Fibroblast of pulmonary artery (primary cell): ENCODE measurements around the gene PIMREG.

ENCODE experiments used
- DNase-seq: peaks from one replicate; pipeline ENCODE4 v3.0.0-alpha.2; 2010; ENCODE audit warnings: low read depth
- H3K4me3 ChIP-seq: replicated peaks from 2 replicates; pipeline ENCODE4 v1.5.1; 2011; ENCODE audit warnings: low read depth, mild to moderate bottlenecking, control low read depth, low read length, moderate library complexity
- CTCF ChIP-seq: IDR thresholded peaks from 2 replicates; pipeline ENCODE4 v1.5.1; 2011; ENCODE audit warnings: mild to moderate bottlenecking, control low read depth, low read length, inconsistent platforms; ENCODE audit errors: missing control alignments

PIMREG gene

DNA sequence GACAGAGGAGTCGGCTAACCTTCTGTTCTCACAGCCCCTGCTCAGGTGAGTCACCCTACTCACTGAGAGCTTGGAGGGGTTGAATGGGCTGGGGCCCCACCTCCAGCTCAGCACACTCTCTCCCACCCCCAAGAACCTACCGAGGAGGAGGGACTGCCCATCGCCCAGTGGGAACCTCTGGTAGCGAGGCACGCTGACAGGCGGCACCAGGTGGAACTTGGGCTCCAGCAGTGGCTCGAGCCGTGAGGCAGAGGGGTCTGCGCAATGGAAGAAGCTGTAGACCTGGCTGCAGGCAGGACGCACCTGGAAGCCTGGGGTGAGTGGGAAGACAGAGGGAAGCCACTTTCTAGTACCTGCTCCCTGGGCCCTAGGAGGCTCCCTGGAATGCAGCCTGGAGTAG, 28.3 kb downstream of the PIMREG start:
- no peak for TF ChIP-seq CTCF
- no peak overlapping the region for H3K4me3 ChIP-seq
- DNase-seq, result no peak

GRCh38 chr17:6473128-6473767, 29.0 kb downstream of the PIMREG start:
- peak; percentile 82 for DNase-seq
- TF ChIP-seq CTCF, result peak; percentile 99
- H3K4me3 ChIP-seq, result no peak overlapping the region

DNA sequence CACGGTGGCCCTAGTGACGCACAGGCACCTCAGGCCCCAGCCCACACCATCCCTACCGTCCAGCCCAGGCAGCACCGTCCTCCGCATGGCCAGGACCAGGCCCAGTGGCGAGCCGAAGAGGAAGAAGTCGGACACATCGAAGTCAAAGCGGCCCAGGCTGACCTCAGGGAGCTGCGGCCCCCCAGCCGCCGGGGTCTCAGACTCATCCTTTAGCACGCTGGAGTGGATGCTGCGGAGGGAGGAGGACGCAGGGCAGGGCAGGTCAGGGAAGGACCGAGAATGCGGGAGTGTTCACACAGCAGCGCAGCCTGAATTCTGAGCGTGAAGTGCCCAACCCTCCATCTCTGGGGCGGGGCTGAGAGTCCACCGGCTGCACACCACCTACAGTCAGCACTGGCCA, 30.1 kb downstream of the PIMREG start:
- H3K4me3 ChIP-seq, result no peak overlapping the region
- no peak for TF ChIP-seq CTCF
- DNase-seq, result no peak

- TF ChIP-seq CTCF, result no peak
- no peak for DNase-seq
- H3K4me3 ChIP-seq, result no peak overlapping the region
These were observed 30.7 kb downstream of the PIMREG start for GRCh38 chr17:6474906-6475305.

DNA sequence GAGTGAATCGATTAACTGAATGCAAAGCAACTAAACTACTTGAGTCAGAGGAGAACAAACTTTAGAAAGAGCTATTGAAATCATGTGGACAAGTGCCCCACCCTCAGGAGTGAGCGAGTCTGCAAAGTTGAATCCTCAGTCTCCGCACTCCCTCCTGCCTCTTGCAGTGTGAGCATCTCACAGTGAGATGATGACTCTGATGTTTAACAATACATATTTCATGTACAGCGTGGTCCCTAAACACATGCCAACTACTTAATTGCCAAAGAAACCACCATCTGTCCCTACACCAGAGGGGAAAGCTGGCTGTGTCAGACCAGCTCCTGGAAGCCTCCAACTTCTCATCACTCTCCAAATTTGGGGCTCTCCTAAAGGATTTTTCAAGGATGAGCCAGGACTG, 31.2 kb downstream of the PIMREG start:
- TF ChIP-seq CTCF, result no peak
- no peak overlapping the region for H3K4me3 ChIP-seq
- no peak for DNase-seq

- no peak for TF ChIP-seq CTCF
- H3K4me3 ChIP-seq, result no peak overlapping the region
- DNase-seq, result no peak
These were observed 32.0 kb downstream of the PIMREG start for GRCh38 chr17:6476076-6476809.

GRCh38 chr17:6476810-6477179, 32.5 kb downstream of the PIMREG start:
- no peak for TF ChIP-seq CTCF
- DNase-seq, result no peak
- H3K4me3 ChIP-seq, result no peak overlapping the region
